Measurements from ENCODE around the gene LMTK3. TPM values are rescaled to one million over a fixed set of nuclear protein-coding genes. Genes with fewer than 3 reads are reported as not detected.
A peak's percentile ranks its signal among the peaks of the same experiment; 100 is the strongest.

LMTK3 gene
- total RNA-seq, 1 donor from 2014 or later, result 2.0 TPM

- Mint-ChIP-seq H3K27ac (peak within 1 kb of the TSS; percentile 90), H3K27me3 (ENCODE audit: insufficient read depth) (peaks cover 25% of the 10 kb centered on the region), H3K4me3 (peak within 1 kb of the TSS; percentile 92), H3K4me1 (ENCODE audit: low read depth) (peaks cover 19% of the 10 kb centered on the region), H3K9me3 (no peaks in the 10 kb centered on the region), H3K36me3 (ENCODE audit: low read depth) (peaks cover 22% of the 10 kb centered on the region)
- intact Hi-C loops (cut with micrococcal nuclease), result loop anchor here (1.0 to 5.0 kb wide), 12 partner anchors 23 to 189 kb away; partner anchors contain the start of genes CARD8, CYTH2, KDELR1 and RPL18
- peak; percentile 92 for DNase-seq (ENCODE audit: low spot score)
These were observed 65.8 kb downstream of the LMTK3 start, which contains the start of gene GRWD1 for GRCh38 chr19:48445606-48446481. Gene GRWD1, plus strand, starts transcription at chr19:48445983. Its CDS starts 23 bp downstream, at chr19:48446006.

DNA sequence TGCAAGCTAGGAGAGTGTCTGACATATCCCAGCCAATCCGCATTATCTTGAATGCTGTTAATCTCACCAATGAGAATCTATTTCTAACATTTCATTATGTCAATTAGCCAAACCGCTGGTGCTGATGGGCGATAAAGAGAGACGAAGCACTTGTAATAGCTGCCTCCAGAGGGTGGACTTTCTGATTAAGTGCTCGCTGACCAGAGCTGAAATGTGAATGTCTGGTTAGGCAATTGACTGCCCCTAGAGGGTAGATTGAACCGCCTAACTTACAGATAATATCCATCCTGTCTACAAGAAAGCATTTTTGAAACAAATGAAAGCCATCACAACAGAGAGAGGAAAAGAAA is 66.4 kb downstream of the LMTK3 start:
- Mint-ChIP-seq H3K36me3 (ENCODE audit: low read depth) (peaks cover 22% of the 10 kb centered on the region), H3K9me3 (no peaks in the 10 kb centered on the region), H3K27me3 (ENCODE audit: insufficient read depth) (peaks cover 30% of the 10 kb centered on the region), H3K4me1 (ENCODE audit: low read depth) (peaks cover 19% of the 10 kb centered on the region), H3K27ac (peak overlapping the region; percentile 90), H3K4me3 (peak overlapping the region; percentile 92)
- DNase-seq (ENCODE audit: low spot score), result no peak
- intact Hi-C loops (cut with micrococcal nuclease), result loop anchor here (1.0 to 5.0 kb wide), 12 partner anchors 24 to 188 kb away; partner anchors contain the start of genes CARD8, CYTH2, KDELR1 and RPL18

- peaks cover 22% of the 10 kb centered on the region for H3K36me3 Mint-ChIP-seq (ENCODE audit: low read depth)
These were observed 66.8 kb downstream of the LMTK3 start for GRCh38 chr19:48444936-48445200.

GRCh38 chr19:48444129-48444935 is 67.3 kb downstream of the LMTK3 start:
- Mint-ChIP-seq H3K4me3 (peak overlapping the region; percentile 92), H3K27ac (no peak overlapping the region)
- no peak for DNase-seq (ENCODE audit: low spot score)

More at GRCh38 chr19:48444936-48445200, 66.8 kb downstream of the LMTK3 start:
- H3K27ac Mint-ChIP-seq, result no peak overlapping the region
- peaks cover 31% of the 10 kb centered on the region for H3K27me3 Mint-ChIP-seq (ENCODE audit: insufficient read depth)
- H3K9me3 Mint-ChIP-seq, result no peaks in the 10 kb centered on the region
- H3K4me3 Mint-ChIP-seq, result peak overlapping the region; percentile 92
- H3K4me1 Mint-ChIP-seq (ENCODE audit: low read depth), result peaks cover 19% of the 10 kb centered on the region
- intact Hi-C loops (cut with micrococcal nuclease), result loop anchor here (1.0 to 5.0 kb wide), 12 partner anchors 24 to 188 kb away; partner anchors contain the start of genes CARD8, CYTH2, KDELR1 and RPL18
- DNase-seq (ENCODE audit: low spot score), result no peak

GRCh38 chr19:48443731-48444128 is 67.9 kb downstream of the LMTK3 start:
- H3K9me3 Mint-ChIP-seq, result no peaks in the 10 kb centered on the region
- intact Hi-C loops (cut with micrococcal nuclease), result loop anchor here (2.0 kb wide), 2 partner anchors 45 to 53 kb away; partner anchors contain the start of gene KDELR1
- no peak overlapping the region for H3K27ac Mint-ChIP-seq
- no peak overlapping the region for H3K4me3 Mint-ChIP-seq
- peaks cover 19% of the 10 kb centered on the region for H3K4me1 Mint-ChIP-seq (ENCODE audit: low read depth)
- H3K27me3 Mint-ChIP-seq (ENCODE audit: insufficient read depth), result peaks cover 33% of the 10 kb centered on the region
- no peak for DNase-seq (ENCODE audit: low spot score)
- peaks cover 15% of the 10 kb centered on the region for H3K36me3 Mint-ChIP-seq (ENCODE audit: low read depth)

More at GRCh38 chr19:48444129-48444935, 67.3 kb downstream of the LMTK3 start:
- H3K27me3 Mint-ChIP-seq (ENCODE audit: insufficient read depth), result peaks cover 31% of the 10 kb centered on the region
- no peaks in the 10 kb centered on the region for H3K9me3 Mint-ChIP-seq
- intact Hi-C loops (cut with micrococcal nuclease), result loop anchor here (2.0 kb wide), 2 partner anchors 46 to 54 kb away; partner anchors contain the start of gene KDELR1
- peaks cover 19% of the 10 kb centered on the region for H3K4me1 Mint-ChIP-seq (ENCODE audit: low read depth)
- peaks cover 19% of the 10 kb centered on the region for H3K36me3 Mint-ChIP-seq (ENCODE audit: low read depth)

- Mint-ChIP-seq H3K27me3 (ENCODE audit: insufficient read depth) (peaks cover 33% of the 10 kb centered on the region), H3K36me3 (ENCODE audit: low read depth) (peaks cover 10% of the 10 kb centered on the region), H3K9me3 (no peaks in the 10 kb centered on the region), H3K27ac (no peak overlapping the region), H3K4me3 (no peak overlapping the region), H3K4me1 (ENCODE audit: low read depth) (peaks cover 15% of the 10 kb centered on the region)
- intact Hi-C loops (cut with micrococcal nuclease), result no loop called here
- no peak for DNase-seq (ENCODE audit: low spot score)
These were observed 68.4 kb downstream of the LMTK3 start for GRCh38 chr19:48443256-48443655.

DNA sequence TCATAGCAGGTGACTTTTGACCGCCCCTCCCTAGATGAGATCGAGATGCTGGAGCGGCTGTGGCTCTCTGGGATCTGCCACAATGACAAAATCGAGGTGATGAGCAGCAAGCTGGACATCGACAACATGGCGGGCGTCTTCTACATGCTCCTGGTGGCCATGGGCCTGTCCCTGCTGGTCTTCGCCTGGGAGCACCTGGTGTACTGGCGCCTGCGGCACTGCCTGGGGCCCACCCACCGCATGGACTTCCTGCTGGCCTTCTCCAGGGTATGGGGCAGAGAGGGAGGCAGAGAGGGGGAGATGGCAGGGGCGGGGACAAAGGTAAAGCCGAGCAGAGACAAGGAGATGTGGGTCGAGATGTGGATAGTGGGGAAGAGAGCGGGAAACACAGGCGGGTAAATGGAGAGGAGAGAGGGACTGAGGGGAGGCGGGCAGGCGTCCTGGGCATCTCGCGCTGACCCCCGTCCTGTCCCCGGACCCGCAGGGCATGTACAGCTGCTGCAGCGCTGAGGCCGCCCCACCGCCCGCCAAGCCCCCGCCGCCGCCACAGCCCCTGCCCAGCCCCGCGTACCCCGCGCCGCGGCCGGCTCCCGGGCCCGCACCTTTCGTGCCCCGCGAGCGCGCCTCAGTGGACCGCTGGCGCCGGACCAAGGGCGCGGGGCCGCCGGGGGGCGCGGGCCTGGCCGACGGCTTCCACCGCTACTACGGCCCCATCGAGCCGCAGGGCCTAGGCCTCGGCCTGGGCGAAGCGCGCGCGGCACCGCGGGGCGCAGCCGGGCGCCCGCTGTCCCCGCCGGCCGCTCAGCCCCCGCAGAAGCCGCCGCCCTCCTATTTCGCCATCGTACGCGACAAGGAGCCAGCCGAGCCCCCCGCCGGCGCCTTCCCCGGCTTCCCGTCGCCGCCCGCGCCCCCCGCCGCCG is 69.3 kb downstream of the LMTK3 start:
- intact Hi-C loops (cut with micrococcal nuclease), result no loop called here
- H3K4me1 Mint-ChIP-seq (ENCODE audit: low read depth), result peaks cover 13% of the 10 kb centered on the region
- no peak for DNase-seq (ENCODE audit: low spot score)
- peak overlapping the region; percentile 48 for H3K27ac Mint-ChIP-seq
- H3K27me3 Mint-ChIP-seq (ENCODE audit: insufficient read depth), result peaks cover 37% of the 10 kb centered on the region
- no peak overlapping the region for H3K4me3 Mint-ChIP-seq
- H3K36me3 Mint-ChIP-seq (ENCODE audit: low read depth), result peaks cover 3% of the 10 kb centered on the region
- H3K9me3 Mint-ChIP-seq, result no peaks in the 10 kb centered on the region

- H3K27ac Mint-ChIP-seq, result no peak overlapping the region
- no peak overlapping the region for H3K4me3 Mint-ChIP-seq
- no peak for DNase-seq (ENCODE audit: low spot score)
- H3K4me1 Mint-ChIP-seq (ENCODE audit: low read depth), result peaks cover 13% of the 10 kb centered on the region
- H3K36me3 Mint-ChIP-seq (ENCODE audit: low read depth), result peaks cover under 1% of the 10 kb centered on the region
- peaks cover 37% of the 10 kb centered on the region for H3K27me3 Mint-ChIP-seq (ENCODE audit: insufficient read depth)
- no peaks in the 10 kb centered on the region for H3K9me3 Mint-ChIP-seq
- intact Hi-C loops (cut with micrococcal nuclease), result no loop called here
These were observed 70.1 kb downstream of the LMTK3 start for GRCh38 chr19:48441360-48442050.

GRCh38 chr19:48436586-48436985 is 75.0 kb downstream of the LMTK3 start:
- peaks cover 23% of the 10 kb centered on the region for H3K27me3 Mint-ChIP-seq (ENCODE audit: insufficient read depth)
- intact Hi-C loops (cut with micrococcal nuclease), result no loop called here
- no peaks in the 10 kb centered on the region for H3K9me3 Mint-ChIP-seq
- no peaks in the 10 kb centered on the region for H3K36me3 Mint-ChIP-seq (ENCODE audit: low read depth)
- DNase-seq (ENCODE audit: low spot score), result no peak
- H3K27ac Mint-ChIP-seq, result no peak overlapping the region
- H3K4me1 Mint-ChIP-seq (ENCODE audit: low read depth), result no peaks in the 10 kb centered on the region
- H3K4me3 Mint-ChIP-seq, result no peak overlapping the region
